ENCODE data around the gene GBGT1.

GRCh38 chr9:133139246-133140173 lies 24.2 kb downstream of the GBGT1 start:
- no peak for TF ChIP-seq CTCF (IDR thresholded peaks at IDR 0.05 in 4 of 5, conservative IDR thresholded peaks at IDR 0.05 in 1 of 5)
- TF ChIP-seq POLR2A (IDR thresholded peaks at IDR 0.05) = no peak

All from gastrocnemius medialis (tissue), 4 donors.